ENCODE data around the gene GAGE13. TPM values are rescaled to one million over a fixed set of nuclear protein-coding genes. Genes with fewer than 3 reads are reported as not detected.
A peak's percentile ranks its signal among the peaks of the same experiment; 100 is the strongest.
"Not testable (repeated sequence)": the region's sequence is repeated elsewhere in the genome, so short reads cannot be mapped to it uniquely, and the experiment has no call there.

The GAGE13 gene
- total and polyA plus RNA-seq, 3 experiments from 2014 or later, result not detected

DNA sequence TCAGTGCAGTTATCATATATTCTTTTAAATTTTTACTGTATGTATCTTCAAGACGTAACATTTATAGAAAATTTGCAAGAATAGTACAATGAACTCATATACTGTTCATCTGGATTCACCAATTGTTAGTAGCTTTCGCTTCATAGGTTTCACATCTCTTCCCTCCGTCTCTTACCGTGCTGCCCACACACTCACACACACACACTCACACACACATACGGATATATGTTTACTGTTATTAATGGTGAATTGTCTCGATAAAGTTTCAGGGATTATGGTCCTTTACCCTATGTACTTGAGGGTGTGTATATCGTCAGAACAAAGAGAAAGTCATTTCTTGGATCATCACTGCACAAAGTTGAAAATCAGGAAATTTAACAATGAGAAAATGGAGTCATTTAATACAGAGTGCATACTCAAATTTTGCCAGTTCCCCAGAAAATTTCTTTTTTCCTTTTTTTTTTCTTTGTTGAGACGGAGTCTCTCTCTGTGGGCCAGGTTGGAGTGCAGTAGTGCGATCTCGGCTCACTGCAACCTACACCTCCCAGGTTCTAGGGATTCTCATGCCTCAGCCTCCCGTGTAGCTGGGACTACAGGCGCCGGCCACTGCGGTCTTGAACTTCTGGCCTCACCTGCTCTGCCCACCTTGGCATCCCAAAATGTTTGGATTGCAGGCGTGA is 13.3 kb downstream of the GAGE13 start:
- H3K9me3 Mint-ChIP-seq; H3K9me3 ChIP-seq (ENCODE audit: low read length); POLR2A ChIA-PET; H3K4me1 ChIP-seq (ENCODE audit: insufficient read depth, low read length); H3K36me3 ChIP-seq (ENCODE audit: insufficient read depth, low read length); H3K27ac Mint-ChIP-seq; H3K4me1 Mint-ChIP-seq; H3K36me3 Mint-ChIP-seq; H3K27me3 Mint-ChIP-seq; CTCF ChIA-PET; DNase-seq; H3K4me3 Mint-ChIP-seq; H3K27ac ChIP-seq (ENCODE audit: low read depth, low read length); H3K4me3 ChIP-seq (ENCODE audit: low read length); H3K27me3 ChIP-seq (ENCODE audit: insufficient read depth, low read length, poor library complexity, severe bottlenecking): not testable (repeated sequence)

DNA sequence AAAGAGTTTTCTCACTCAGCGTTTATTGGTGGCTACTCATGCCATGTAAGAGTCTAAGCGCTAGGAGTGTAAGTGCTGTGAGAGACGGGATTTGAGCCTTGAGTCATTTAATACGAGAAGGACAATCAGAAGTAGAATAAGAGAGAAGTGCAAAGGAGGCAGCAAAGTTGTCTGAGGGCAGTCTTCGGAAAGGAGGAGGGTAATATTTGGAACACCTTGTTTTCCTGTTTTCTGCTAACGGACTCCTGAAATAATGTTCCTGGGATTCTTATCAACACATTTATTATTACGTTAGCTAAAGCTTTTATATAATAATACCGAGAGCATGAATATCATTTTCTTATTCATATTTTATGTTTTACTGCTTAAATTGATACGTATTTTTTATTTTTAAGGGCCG is 14.0 kb downstream of the GAGE13 start:
- H3K27me3 ChIP-seq (ENCODE audit: insufficient read depth, low read length, poor library complexity, severe bottlenecking); CTCF ChIA-PET; H3K9me3 ChIP-seq (ENCODE audit: low read length); H3K4me3 ChIP-seq (ENCODE audit: low read length); H3K36me3 Mint-ChIP-seq; H3K27ac ChIP-seq (ENCODE audit: low read depth, low read length); H3K4me3 Mint-ChIP-seq; DNase-seq; H3K9me3 Mint-ChIP-seq; H3K4me1 Mint-ChIP-seq; H3K27ac Mint-ChIP-seq; H3K4me1 ChIP-seq (ENCODE audit: insufficient read depth, low read length); H3K27me3 Mint-ChIP-seq; POLR2A ChIA-PET; H3K36me3 ChIP-seq (ENCODE audit: insufficient read depth, low read length): not testable (repeated sequence)

DNA sequence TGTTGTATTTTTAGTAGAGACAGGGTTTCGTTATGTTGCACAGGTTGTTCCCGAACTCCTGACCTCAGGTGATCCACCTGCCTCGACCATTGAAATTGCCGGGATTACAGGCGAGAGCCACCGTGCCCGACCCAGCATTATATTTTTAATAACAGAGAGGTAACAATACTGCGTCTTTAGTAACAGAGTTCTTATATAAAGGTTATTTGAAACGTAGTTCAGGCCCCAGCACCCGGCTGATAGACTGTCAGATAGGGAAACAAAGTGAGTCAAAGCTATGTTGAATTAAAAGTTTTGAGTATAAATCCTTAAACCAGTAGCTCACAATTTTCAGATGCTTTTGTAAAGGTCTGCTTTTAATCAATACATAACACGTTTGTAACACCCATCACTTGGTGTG is 14.8 kb downstream of the GAGE13 start:
- H3K4me1 ChIP-seq (ENCODE audit: insufficient read depth, low read length); H3K4me1 Mint-ChIP-seq; CTCF ChIA-PET; H3K9me3 ChIP-seq (ENCODE audit: low read length); H3K4me3 ChIP-seq (ENCODE audit: low read length); H3K4me3 Mint-ChIP-seq; H3K27me3 Mint-ChIP-seq; H3K36me3 ChIP-seq (ENCODE audit: insufficient read depth, low read length); H3K27me3 ChIP-seq (ENCODE audit: insufficient read depth, low read length, poor library complexity, severe bottlenecking); H3K27ac Mint-ChIP-seq; H3K9me3 Mint-ChIP-seq; H3K36me3 Mint-ChIP-seq; POLR2A ChIA-PET; H3K27ac ChIP-seq (ENCODE audit: low read depth, low read length): not testable (repeated sequence)
- DNase-seq, result peak in 1 of 5 donors; percentile 6

Other genes starting within 250 kb of the GAGE13 start
- 10 to 100 TPM; 20.4 to 23.3 TPM for gene GPKOW, start 207.8 kb upstream of the GAGE13 start, total RNA-seq
- gene GPKOW, start 207.8 kb upstream of the GAGE13 start, polyA plus RNA-seq, result 31.8 TPM
- gene MAGIX, start 168.8 kb upstream of the GAGE13 start, total RNA-seq, result 1 to 10 TPM; 1.4 TPM
- 0.25 TPM for gene MAGIX, start 168.8 kb upstream of the GAGE13 start, polyA plus RNA-seq
- 10 to 100 TPM; 95.2 to 98.1 TPM for gene PLP2, start 159.7 kb upstream of the GAGE13 start, total RNA-seq
- 160 TPM for gene PLP2, start 159.7 kb upstream of the GAGE13 start, polyA plus RNA-seq
- gene PRICKLE3, start 145.2 kb upstream of the GAGE13 start, total RNA-seq, result 10 to 100 TPM; 13.3 to 13.5 TPM
- 3.0 TPM for gene PRICKLE3, start 145.2 kb upstream of the GAGE13 start, polyA plus RNA-seq
- gene SYP, start 131.4 kb upstream of the GAGE13 start, total RNA-seq, result 1 to 10 TPM; 1.9 to 2.5 TPM
- gene SYP, start 131.4 kb upstream of the GAGE13 start, polyA plus RNA-seq, result 0.25 TPM
- gene CACNA1F, start 98.2 kb upstream of the GAGE13 start, total RNA-seq, result under 1 TPM; 0.24 to 0.61 TPM
- not detected for gene CACNA1F, start 98.2 kb upstream of the GAGE13 start, polyA plus RNA-seq
- gene CCDC22, start 96.1 kb upstream of the GAGE13 start, total RNA-seq, result 10 to 100 TPM; 22.7 to 24.8 TPM
- 30.7 TPM for gene CCDC22, start 96.1 kb upstream of the GAGE13 start, polyA plus RNA-seq
- gene FOXP3, start 66.9 kb upstream of the GAGE13 start, total RNA-seq, result 10 to 100 TPM; 10.5 to 11.2 TPM
- 1.6 TPM for gene FOXP3, start 66.9 kb upstream of the GAGE13 start, polyA plus RNA-seq
- 1 to 10 TPM; 4.5 to 6.0 TPM for gene PPP1R3F, start 61.8 kb upstream of the GAGE13 start, total RNA-seq
- 8.1 TPM for gene PPP1R3F, start 61.8 kb upstream of the GAGE13 start, polyA plus RNA-seq
- not detected for gene GAGE10, start 27.9 kb upstream of the GAGE13 start, total RNA-seq
- not detected for gene GAGE10, start 27.9 kb upstream of the GAGE13 start, polyA plus RNA-seq
- gene GAGE12J, start 9.5 kb upstream of the GAGE13 start, total RNA-seq, result not detected
- not detected for gene GAGE12J, start 9.5 kb upstream of the GAGE13 start, polyA plus RNA-seq
- not detected for gene GAGE12C, start 200.6 kb downstream of the GAGE13 start, total RNA-seq
- not detected for gene GAGE12C, start 200.6 kb downstream of the GAGE13 start, polyA plus RNA-seq
- not detected for gene GAGE12D, start 210.2 kb downstream of the GAGE13 start, total RNA-seq
- not detected for gene GAGE12D, start 210.2 kb downstream of the GAGE13 start, polyA plus RNA-seq
- gene GAGE12E, start 219.7 kb downstream of the GAGE13 start, total RNA-seq, result not detected
- not detected for gene GAGE12E, start 219.7 kb downstream of the GAGE13 start, polyA plus RNA-seq
- gene GAGE12F, start 229.3 kb downstream of the GAGE13 start, total RNA-seq, result not detected
- gene GAGE12F, start 229.3 kb downstream of the GAGE13 start, polyA plus RNA-seq, result not detected
- gene GAGE12G, start 238.8 kb downstream of the GAGE13 start, total RNA-seq, result not detected
- not detected for gene GAGE12G, start 238.8 kb downstream of the GAGE13 start, polyA plus RNA-seq
- not detected for gene GAGE12H, start 248.4 kb downstream of the GAGE13 start, total RNA-seq
- gene GAGE12H, start 248.4 kb downstream of the GAGE13 start, polyA plus RNA-seq, result not detected